GM12874 (cell line): ENCODE data around the gene ARHGEF33.

Experiments
- TF ChIP-seq, protein P1 (sequence below): IDR thresholded peaks from 2 replicates; pipeline ENCODE4 v1.5.1; 2011; ENCODE audit warnings: low read depth, mild to moderate bottlenecking, control low read depth, low read length, moderate library complexity; ENCODE audit not compliant: insufficient read depth

ARHGEF33 gene

DNA sequence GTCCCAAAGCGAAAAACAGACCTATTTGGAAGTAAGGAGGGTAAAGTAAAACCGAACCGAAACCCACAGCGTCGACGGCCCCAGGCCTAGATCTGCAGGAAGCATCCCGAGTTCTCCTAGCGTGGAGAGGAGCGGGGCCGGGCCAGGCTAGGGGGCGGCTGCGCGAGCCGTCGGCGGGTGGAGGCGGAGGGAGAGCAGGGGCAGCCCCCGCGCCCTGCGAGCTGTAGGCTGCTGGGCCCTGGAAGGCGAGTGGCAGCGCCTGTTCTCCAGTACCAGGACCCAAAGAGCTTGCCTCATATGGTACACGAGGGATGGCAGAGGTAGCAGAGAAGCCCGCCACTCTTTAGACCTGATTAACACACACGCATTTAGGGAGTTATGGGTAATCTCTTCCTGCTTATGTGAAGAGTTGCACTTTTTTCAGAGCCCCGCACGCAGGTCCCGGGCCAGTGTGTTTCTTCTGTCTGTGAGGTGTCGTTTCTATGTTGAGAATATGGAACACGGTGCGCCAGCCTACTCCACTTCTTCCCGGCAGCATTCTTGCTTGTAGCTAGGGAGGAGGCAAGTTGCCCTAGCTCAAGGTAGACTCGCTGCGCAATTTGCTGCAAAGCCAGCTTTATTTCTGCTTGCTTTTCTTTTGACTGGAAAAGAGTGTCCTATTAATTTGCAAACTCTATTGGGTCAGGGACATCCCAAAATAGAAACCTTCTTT is 71.1 kb downstream of the ARHGEF33 start:
- TF ChIP-seq, protein P1, sequence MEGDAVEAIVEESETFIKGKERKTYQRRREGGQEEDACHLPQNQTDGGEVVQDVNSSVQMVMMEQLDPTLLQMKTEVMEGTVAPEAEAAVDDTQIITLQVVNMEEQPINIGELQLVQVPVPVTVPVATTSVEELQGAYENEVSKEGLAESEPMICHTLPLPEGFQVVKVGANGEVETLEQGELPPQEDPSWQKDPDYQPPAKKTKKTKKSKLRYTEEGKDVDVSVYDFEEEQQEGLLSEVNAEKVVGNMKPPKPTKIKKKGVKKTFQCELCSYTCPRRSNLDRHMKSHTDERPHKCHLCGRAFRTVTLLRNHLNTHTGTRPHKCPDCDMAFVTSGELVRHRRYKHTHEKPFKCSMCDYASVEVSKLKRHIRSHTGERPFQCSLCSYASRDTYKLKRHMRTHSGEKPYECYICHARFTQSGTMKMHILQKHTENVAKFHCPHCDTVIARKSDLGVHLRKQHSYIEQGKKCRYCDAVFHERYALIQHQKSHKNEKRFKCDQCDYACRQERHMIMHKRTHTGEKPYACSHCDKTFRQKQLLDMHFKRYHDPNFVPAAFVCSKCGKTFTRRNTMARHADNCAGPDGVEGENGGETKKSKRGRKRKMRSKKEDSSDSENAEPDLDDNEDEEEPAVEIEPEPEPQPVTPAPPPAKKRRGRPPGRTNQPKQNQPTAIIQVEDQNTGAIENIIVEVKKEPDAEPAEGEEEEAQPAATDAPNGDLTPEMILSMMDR, result no peak

DNA sequence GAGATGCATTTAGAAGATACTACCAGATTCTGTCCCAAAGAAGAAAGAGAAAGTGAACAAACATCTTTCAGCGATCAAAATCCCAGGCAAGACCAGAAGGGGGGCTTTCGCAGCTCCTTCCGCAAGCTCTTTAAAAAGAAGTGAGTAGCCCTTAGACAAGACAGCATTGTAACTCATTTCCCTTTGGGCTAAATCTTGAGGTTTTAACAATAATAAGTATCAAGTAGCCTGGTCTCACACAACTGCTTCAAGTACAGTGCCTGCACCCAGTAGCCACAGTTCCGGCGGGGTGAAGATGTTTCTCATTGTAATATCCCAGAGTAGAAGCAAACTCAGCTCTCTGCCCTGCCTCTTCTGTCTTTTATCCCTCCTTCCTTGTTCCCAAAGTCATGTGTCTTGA is 76.3 kb downstream of the ARHGEF33 start:
- TF ChIP-seq, protein P1, result no peak

DNA sequence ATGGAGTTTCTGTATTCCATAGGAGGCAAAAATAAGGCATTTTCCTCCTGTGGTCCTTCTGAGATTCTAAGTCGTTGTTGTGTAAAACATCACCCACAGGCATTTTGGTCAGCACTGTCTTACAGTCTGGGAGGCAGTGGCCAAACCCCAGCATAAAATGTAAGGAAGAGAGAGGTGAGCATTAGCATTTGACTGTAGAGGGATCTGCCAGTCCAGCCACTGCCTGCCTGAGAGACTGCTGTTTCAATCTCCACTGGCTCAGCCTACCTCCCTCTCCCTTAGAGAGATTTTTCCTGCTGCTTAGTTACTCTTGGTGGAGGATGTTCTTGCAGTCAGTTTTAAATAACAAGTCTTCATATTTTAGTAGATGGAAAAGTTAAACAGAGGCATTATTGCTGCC is 77.0 kb downstream of the ARHGEF33 start:
- TF ChIP-seq, protein P1, result no peak

DNA sequence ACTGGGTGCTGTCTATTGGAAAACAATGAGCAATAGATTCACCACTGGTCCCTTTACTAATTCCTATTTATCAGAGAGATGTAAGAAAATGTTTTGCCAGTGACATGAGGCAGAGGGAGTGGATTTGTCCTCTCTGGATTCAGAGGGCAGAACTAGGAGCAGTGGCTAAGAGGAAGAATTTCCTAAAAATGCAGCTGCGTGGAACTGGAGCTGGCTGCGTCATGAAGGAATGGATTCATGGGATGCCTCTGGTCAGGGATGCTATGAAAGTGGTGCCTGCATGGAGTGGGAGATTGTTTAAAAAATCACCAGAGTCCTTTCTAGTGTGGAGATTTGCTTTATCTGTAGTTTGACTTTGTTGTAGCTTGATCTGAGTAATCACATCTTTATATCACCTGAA is 78.3 kb downstream of the ARHGEF33 start:
- TF ChIP-seq, protein P1, result no peak

DNA sequence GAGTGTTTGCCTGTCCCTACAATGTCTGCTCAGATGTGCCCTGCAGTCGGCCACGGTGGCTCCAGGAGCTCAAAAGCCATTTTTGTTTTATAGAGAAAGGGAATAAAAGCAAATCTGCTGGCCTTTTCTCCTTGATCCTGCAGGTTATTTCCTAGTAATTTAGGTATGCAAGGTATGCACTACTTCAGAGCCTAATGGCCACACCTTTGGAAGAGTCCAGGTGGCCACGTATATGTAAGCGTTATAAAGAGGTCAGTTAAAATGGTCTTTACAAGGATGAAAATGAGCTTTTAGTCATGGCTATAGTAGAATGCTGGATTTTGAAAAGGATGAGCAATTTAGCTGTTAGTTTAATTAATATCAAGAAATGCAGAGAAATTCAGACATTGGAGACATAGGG is 81.7 kb downstream of the ARHGEF33 start:
- TF ChIP-seq, protein P1, result no peak

GRCh38 chr2:38973266-38973665 is 83.6 kb downstream of the ARHGEF33 start:
- TF ChIP-seq, protein P1, result no peak

DNA sequence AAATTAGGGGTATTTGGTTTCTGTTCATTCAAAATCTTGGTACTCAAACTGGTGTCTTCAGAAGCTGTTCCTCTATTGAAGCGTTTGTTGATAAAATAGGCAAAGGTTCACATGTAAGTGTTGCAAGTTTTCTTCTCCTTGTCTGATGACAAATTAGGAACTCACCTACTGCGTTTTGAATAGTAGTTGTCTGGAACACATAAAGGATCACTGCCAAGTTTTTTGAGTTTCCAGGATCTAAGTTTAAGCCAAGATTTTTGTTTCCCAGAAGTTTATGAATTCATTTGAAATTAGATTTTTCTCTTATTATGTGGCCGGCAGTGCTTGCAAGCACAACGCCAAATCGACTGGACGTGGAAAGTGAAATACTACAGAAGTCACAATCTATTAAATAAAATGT is 85.4 kb downstream of the ARHGEF33 start:
- TF ChIP-seq, protein P1, result no peak
